GM19468 (cell line): ENCODE data around the gene DESI1.
"Not testable (repeated sequence)": the region's sequence is repeated elsewhere in the genome, so short reads cannot be mapped to it uniquely, and the experiment has no call there.

ENCODE experiments used
- ATAC-seq: cut with Tn5 transposase; IDR thresholded peaks from one replicate; pipeline ENCODE4 v1.9.1; 2021; ENCODE audit warnings: mild to moderate bottlenecking, moderate library complexity, moderate number of reproducible peaks; ENCODE audit not compliant: unreplicated experiment; ENCODE audit errors: extremely low read depth

Gene DESI1

GRCh38 chr22:41563051-41563711, 57.7 kb downstream of the DESI1 start:
- no peak for ATAC-seq

DNA sequence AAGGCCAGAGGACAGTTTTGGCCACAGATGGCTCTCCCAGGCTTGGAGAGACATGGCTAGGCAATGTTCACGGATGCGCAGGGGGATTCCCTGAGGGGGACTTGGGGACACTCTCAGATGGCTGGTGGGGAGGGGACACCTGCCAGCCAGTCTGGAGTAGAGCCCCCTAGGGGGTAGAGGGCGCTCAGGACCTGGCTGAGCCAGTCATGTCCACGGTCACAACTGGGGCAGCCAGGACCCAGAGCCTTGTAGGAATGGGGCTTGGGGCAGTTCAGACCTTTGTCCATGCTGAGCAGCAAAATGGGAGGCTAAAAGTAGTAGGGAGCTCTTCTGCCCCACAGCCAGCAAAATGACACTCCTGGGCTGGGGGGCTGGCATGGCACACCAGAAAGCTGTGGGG, 58.4 kb downstream of the DESI1 start:
- no peak for ATAC-seq

DNA sequence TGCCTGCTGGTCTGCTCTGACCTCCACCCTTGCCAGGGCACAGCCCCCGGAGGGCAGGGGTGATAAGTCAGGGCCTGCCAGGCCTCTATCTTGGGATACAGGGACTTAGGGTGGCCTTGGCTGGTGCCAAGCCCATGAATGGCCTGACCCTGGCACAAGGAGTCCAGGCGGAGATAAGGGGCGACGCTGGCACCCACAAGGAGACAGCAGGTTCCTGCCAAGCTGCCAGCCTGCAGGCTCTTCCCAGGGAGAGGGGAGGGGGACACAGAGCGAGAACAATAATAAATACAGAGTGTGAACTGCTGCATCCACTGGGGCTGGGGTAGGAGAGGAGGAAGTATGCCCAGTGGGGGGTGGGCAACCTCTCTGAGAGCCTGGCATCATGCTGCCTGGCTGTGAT, 59.1 kb downstream of the DESI1 start:
- no peak for ATAC-seq

DNA sequence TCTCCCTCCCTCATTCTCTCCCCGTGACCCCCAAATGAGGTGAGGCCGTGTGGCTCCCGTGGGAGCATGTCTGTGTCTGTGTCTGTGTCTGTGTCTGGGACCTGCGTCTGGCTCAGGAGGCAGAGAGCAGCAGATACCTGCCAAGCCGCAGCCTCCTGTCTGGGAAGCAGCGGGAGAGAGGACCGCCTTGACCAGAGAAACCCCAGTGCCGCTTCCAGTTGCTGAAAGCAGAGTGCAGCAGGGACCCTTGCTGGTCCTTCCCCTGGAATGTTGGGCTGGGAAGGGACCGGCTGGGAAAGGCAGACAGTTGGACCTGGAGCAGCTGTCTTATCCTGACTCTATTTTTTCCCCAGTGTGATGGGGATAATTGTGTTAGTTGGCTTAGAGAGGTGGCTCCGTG, 59.5 kb downstream of the DESI1 start:
- ATAC-seq = no peak

- no peak for ATAC-seq
Observed at GRCh38 chr22:41560095-41560471, 60.8 kb downstream of the DESI1 start.

GRCh38 chr22:41558241-41558630, 62.6 kb downstream of the DESI1 start:
- ATAC-seq = not testable (repeated sequence)

GRCh38 chr22:41557401-41558240, 63.2 kb downstream of the DESI1 start:
- no peak for ATAC-seq

- no peak for ATAC-seq
Observed at GRCh38 chr22:41556561-41556960, 64.3 kb downstream of the DESI1 start.

- no peak for ATAC-seq
Observed at GRCh38 chr22:41555325-41555982, 65.4 kb downstream of the DESI1 start.

DNA sequence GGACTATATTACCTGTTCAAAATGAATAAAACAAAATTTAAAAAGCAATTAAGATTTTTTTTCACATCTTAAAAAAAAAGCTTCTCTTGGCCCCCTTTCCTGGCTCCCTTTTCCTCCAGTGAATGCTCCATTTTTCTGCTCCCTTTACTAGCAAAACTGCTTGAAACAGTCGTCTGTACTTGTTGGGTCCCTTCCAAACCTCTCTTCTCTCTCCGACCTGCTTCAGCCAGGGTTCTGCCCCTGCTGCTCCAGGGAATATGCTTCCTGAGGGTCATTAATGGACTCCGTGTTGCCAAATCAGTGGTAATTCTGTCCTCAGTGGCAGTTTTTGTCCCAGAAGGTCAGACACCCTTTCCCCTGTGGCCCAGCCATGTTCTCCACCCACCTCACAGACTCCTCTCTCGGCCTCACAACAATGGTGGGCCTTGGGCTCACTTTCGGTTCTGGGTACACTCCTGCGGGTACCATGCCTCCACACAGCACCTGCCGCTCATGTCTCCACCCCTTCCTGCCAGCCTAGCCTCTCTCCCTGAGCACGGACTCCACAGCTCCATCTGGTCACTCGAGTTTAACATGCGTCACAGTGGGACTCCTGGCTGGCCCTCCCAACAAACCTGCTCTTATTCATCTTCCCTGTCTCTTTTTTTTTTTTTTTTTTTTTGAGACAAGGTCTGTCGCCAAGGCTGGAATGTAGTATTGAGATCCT, 68.8 kb downstream of the DESI1 start:
- no peak for ATAC-seq

DNA sequence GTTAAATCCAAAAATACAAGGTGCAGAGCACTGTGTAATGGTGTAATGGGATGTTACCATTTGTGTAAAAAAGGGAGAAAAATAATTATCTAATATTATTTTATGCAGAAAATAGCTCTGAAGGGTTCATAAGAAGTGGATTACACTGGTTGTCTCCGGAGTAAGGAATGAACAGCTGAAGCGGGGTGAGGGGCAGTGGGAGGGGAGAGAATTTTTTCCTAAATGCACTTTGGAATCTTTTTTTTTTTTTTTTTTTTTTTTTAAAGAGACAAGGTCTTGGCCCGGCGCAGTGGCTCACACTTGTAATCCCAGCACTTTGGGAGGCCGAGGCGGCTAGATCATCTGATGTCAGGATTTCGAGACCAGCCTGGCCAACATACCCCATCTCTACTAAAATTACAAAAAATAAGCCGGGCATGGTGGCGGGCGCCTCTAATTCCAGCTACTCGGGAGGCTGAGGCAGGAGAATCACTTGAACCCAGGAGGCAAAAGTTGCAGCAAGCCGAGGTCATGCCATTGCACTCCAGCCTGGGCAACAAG, 69.8 kb downstream of the DESI1 start:
- ATAC-seq = no peak

DNA sequence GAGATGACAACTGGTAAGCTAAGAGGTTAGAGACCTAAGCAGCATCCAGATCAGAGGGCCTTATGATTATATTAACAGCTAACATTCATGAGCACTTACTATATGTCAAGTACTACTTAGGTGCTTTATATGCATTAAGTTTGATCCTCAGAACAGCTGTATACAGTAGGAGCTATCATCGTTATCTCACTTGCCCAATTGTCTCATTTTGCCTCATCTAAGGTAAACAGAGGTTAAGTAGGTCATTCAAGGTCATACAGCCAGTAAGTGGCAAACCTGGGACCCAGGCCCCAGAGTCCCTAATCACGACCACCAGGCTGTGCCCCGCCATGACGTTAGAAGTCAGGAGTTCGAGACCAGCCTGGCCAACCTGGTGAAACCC, 72.0 kb downstream of the DESI1 start:
- no peak for ATAC-seq
